DND-41 (cell line): ENCODE data around the gene CNTNAP3.
"Not testable (repeated sequence)": the region's sequence is repeated elsewhere in the genome, so short reads cannot be mapped to it uniquely, and the experiment has no call there.

Experiments
- EZH2 ChIP-seq: IDR thresholded peaks from 3 replicates; pipeline ENCODE4 v1.6.1; 2012; ENCODE audit warnings: borderline replicate concordance, low read depth, mild to moderate bottlenecking, moderate library complexity, low read length, inconsistent platforms; ENCODE audit not compliant: severe bottlenecking
- TF ChIP-seq, protein P1 (sequence below): IDR thresholded peaks from 2 replicates; pipeline ENCODE4 v1.5.1; 2012; ENCODE audit warnings: borderline replicate concordance, low read length, moderate library complexity, mild to moderate bottlenecking; ENCODE audit not compliant: poor library complexity, severe bottlenecking; ENCODE audit errors: extremely low read depth

DNA sequence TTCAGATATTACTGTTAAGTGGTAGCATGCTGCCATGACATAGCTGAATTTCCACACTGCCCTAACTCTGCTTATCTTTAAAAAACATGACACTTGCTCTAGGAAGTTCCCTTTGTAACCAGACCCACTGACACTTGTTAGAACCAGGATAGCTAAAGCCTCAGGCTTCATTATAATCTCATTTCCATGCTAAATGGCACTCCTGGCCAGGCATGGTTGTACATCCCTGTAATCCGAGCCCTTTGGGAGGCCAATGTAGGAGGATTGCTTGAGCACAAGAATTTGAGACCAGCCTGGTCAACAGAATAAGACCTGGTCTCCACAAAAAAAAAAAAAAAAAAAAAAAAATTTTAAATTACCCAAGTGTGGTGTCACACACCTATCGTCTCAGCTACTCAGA lies 254.1 kb downstream of the CNTNAP3 start:
- TF ChIP-seq, protein P1, sequence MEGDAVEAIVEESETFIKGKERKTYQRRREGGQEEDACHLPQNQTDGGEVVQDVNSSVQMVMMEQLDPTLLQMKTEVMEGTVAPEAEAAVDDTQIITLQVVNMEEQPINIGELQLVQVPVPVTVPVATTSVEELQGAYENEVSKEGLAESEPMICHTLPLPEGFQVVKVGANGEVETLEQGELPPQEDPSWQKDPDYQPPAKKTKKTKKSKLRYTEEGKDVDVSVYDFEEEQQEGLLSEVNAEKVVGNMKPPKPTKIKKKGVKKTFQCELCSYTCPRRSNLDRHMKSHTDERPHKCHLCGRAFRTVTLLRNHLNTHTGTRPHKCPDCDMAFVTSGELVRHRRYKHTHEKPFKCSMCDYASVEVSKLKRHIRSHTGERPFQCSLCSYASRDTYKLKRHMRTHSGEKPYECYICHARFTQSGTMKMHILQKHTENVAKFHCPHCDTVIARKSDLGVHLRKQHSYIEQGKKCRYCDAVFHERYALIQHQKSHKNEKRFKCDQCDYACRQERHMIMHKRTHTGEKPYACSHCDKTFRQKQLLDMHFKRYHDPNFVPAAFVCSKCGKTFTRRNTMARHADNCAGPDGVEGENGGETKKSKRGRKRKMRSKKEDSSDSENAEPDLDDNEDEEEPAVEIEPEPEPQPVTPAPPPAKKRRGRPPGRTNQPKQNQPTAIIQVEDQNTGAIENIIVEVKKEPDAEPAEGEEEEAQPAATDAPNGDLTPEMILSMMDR: not testable (repeated sequence)
- TF ChIP-seq EZH2: not testable (repeated sequence)
